Measurements from ENCODE around the gene DUSP5.
A peak's percentile ranks its signal among the peaks of the same experiment; 100 is the strongest.
"Not testable (repeated sequence)": the region's sequence is repeated elsewhere in the genome, so short reads cannot be mapped to it uniquely, and the experiment has no call there.

The DUSP5 gene, protein sequence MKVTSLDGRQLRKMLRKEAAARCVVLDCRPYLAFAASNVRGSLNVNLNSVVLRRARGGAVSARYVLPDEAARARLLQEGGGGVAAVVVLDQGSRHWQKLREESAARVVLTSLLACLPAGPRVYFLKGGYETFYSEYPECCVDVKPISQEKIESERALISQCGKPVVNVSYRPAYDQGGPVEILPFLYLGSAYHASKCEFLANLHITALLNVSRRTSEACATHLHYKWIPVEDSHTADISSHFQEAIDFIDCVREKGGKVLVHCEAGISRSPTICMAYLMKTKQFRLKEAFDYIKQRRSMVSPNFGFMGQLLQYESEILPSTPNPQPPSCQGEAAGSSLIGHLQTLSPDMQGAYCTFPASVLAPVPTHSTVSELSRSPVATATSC

DNA sequence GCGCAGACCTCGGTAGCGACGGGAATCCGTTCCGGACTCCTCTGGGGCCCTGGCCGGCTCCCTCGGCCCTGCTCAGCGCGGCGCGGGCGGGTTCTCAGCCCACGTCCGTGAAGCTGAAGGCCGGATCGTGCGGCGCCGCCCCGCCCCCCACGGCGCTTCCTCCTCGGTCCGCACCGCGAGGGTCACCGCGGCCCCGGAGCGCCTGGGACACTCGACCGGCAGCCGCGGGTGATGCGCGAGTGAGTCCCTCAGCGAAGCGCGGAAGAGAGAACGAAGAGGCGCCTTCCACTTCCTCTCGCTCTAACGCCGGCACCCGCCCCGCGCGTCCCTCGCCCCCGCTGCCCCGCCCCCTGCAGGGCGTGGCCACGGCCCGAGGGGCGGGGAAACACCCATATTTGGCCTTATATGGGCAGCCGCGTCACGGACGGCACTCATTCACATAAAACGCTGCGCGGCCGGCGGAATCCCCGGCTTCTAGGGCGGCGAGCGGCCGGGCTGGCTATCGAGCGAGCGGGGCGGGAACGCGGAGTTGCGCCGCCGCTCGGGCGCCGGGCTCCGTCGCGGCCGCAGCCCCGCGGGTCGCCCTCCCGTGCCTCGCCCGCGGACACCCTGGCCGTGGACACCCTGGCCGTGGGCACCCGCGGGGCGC lies at the start of gene DUSP5:
Gene DUSP5, plus strand, starts transcription at position 470 of the 649 bp plus-strand sequence. CDS start 215 bp downstream, outside the sequence.
- peak; percentile 87 for DNase-seq (ENCODE audit: low spot score)

DNA sequence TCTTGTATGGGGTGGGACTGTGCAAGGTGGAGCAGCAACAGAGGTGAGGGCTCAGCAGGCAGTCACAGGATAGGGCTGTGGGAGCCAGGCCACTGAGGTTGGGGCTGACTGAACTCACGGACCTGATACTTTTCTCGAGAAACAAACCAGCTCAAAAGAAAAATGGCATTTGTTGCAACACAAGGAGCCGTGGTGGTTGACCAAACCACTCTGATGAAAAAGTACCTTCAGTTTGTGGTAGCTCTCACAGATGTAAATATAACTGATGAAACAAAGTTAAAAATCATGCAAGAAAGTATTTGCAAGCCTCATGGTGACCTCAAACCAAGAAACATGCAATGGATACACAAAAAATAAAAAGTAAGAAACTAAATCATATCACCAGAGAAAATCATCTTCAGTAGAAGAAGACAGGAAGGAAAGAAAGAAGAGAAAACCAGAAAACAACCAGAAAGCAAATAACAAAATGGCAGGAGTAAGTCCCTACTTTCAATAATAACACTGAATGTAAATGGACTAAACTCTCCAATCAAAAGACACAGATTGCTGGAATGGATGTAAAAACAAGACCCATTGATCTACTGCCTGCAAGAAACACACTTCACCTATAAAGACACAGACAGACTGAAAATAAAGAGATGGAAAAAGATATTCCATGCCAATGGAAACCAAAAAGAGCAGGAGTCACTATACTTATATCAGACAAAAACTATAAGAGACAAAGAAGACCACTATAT lies 48.9 kb upstream of the DUSP5 start:
- no peak for DNase-seq (ENCODE audit: low spot score)

DNA sequence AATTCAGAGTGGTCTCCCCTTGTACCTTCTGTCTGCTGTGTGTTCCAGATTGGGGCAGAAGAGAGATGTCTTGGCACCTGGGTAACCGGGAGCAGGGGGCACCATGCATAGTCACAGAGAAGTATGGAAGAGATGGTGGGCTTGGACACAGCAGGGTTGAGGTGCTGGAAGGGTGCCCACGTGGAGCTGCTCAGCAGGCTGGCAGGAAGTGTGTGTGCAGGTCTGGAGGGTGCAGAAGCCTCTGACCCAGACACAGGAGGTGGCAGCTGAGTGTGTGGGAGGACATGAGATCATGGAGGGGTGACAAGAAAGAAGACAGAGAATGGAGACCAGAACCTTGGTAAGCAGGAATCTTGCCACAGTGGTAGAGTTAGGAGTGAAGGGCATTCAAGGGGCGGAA lies 42.3 kb upstream of the DUSP5 start:
- DNase-seq (ENCODE audit: low spot score): no peak

DNA sequence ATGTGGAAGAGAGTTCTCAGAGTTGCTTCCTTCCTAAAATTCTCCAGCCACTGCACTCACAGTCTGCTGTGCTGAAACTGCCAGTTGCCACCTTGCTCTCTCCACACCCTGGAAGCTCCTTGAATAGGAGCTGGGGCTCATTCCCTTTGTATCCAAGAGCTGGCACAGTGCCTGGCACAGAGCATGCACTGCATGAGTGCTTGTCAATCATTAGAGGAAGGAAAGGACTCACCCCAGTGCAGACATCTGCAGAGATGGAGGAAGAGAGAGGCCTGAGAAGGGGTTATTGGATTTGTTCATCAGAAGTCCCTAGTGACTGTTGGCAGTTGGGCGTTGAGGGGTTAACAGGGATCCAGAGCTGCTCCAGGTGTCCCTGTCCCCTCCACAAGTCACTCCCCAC lies 41.7 kb upstream of the DUSP5 start:
- no peak for DNase-seq (ENCODE audit: low spot score)

DNA sequence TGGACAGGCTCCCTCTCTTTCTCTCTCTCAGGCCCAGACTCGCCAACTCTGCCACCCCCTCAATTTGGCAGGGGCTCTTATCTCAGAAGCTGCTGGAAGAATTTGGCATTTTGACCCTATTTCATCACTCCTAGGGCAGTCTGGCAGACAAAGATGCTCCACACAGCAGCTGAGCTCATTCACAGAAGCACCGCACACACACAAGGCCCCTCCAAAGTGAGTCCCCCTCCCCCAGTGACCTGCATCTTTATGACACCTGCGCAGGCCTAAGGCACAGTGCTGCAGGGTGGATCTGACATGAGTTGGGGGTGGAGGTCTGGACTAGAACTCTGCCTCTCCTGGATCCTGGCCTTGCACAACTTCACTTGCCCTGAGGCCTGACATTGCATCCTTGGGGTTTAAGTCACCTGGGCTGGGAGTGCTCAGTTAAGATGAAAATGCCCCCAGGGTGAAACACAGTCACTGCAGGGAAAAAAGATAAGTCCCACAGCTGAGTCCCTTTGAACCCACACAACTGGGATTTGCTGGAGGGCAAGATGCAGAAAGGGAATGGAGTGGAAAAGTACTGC lies 41.1 kb upstream of the DUSP5 start:
- DNase-seq (ENCODE audit: low spot score): peak; percentile 42

DNA sequence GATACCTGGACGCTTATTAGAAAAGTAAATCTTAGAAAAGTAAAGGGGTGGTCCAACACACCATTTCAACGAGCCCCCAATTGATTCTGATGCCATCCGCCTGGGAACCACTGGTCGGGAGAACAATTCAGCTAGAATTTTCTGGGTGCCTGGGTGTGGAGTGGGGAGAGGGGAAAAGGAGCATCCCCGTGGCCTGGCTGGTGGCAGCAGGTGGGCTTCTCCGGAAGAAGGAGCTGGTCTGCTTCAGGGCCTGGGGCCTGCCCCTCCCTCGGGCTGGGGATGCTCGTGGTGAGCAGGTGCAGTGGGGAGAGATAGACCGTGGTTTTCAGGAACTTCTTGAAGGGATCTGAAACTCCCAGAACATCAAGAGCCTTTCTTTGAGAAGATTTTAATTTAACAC lies 39.9 kb upstream of the DUSP5 start:
- DNase-seq (ENCODE audit: low spot score): no peak

DNA sequence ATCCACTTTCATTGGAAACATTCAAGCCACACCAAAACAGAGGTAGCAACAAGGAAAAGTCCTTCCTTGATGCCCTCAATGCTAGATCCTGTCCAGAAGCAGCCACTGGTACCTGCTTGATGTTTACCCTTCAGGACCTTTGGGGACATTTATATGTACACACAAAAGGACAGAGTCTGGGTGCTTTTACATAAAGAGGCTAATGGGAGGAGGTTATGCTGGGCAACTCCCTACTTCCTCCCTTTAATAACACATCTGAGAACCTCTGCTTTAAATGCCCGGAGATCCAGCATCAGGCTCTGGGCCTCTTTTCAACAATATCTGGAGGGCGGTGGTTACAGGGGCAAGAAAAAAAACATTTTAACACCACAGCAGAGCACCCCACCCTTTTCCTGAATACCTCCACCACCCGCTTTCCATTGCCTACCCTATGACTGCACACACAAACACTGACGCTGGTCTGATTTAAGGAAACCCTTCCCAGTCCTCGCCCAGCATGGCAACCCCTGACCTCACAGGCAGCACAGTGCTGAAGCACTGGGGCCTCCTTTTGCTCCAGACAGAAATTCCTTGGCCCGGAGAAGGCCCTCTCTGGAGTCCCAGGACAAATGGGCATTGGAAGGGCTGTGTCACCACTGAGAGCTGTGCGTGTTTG lies 39.3 kb upstream of the DUSP5 start:
- no peak for DNase-seq (ENCODE audit: low spot score)

DNA sequence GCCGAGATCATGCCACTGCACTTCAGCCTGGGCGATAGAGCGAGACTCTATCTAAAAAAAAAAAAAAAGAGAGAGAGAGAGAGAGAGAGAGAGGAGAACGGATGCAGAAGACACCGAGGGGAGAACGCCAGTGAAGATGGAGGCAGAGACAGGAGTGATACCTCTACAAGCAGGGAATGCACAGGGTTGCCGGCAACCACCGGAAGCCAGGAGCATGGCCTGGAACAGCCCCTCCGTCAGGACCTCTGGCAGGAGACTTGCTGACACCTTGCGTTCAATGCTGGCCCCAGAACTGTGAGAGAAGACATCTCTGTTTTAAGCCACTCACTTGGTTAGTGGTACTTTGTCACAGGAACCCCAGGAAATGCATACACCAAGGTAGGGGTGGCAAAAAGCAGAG lies 38.1 kb upstream of the DUSP5 start:
- no peak for DNase-seq (ENCODE audit: low spot score)

DNA sequence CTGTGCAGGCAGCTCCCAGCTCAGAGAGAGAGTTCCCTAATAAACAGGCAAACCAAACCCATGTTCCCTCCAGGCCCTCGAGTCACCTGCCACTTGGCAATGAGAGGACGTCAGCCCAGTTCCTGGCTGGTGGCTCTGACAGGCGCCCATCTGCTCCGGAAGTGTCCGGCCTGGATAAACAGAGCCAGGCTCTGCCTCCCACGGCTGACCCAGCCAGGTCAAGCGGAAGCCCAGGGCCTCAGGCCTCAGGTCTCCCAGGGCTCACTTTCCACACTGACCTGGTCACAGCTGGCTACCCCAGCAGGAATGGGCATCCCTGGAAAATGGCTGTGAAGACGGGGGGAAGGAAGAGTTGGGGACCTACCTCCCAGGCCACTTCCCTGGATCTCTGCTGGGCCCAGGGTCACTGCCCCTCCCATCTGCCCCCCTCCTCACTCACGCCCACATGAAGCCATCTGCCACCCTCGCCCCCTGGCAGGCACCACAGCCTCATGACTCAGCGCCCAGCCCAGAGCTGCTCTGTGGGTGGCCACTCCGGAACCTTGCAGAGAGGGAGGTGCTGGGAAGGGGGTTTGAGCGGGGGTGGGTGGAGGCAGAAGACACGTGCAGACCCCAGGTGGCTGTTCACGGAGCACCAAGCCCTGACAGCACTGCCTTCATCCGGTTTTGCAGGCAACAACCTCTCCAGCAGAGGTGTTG lies 37.4 kb upstream of the DUSP5 start:
- no peak for DNase-seq (ENCODE audit: low spot score)

DNA sequence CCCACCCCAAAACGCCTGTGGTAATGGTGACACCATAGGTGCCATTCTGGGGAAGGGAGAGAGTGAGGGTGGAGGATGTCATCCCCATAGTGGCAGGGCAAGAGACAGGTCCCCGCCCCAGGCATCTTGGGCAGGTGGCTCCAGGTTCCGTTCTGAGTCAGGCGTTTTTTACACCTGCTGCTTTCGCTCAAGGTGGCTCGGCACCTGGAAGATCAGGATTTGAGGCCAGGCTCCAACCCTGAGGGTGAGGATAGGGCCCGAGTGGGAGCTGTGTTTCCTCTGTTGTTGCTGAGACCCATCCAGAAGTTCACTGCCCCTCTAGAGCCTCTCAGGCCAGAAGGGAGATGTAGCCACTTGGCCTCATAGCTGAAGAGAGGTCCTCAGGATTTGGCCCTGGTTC lies 36.6 kb upstream of the DUSP5 start:
- no peak for DNase-seq (ENCODE audit: low spot score)

DNA sequence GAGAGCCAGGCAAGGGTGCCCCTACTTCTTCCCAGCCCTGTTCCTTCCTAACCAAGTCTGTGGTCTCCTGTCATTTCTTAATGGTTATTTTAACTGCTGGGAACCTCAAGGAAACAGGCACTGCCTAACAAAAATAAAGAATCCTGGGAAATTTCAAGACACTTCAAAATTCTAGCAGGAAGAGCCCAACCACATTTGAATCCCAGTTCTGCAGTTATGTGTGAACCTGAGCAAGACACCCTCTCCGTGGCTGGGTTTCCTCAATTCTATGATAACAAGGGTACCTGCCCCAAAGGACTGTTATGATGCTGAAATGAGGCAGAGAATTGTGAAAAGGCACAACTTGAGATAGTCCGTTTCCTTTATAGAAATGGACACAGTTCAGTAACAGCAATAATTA lies 36.2 kb upstream of the DUSP5 start:
- no peak for DNase-seq (ENCODE audit: low spot score)

DNA sequence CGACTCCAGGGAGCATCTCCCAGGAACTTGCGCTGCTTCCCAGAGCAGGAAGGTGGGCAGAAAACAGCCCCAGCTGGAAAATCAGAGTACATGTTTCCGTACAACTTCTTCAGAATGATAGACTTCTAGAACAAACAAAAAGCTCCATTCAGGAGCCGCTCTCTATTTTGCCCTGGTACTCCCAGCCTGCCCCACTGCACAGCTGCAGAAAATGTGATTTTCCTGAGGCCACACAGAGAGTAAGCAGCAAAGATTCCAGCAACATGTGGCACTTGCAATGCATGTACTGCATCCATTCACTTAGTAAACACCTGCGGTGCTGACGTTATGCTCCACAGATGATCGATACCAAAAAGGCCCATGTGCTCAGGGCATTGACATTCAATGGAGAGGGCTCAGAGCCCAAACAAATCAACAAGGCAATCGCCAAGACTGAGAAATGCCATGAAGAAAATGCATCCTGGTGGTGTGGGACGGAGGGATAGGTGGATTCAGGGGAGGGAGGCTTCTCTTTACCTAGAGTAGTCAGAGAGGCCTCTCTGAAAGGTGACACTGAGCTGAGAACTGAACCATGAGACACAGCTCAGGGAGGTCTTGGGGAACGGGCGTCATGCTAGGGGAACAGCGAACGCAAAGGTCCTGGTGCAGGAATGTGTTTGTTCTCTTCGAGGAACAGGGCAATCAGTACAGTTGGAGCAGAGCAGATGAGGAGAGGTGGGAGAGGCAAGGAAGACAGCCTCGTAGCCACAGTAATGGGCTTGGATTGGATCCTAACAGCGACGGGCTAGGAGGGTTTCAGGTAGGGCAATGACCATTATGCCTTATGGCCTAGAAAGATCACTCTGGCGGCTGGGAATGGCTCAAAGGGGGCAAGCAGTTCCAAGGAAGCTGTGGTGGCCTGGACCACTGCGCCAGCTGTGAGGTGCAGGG lies 35.3 kb upstream of the DUSP5 start:
- DNase-seq (ENCODE audit: low spot score): no peak

DNA sequence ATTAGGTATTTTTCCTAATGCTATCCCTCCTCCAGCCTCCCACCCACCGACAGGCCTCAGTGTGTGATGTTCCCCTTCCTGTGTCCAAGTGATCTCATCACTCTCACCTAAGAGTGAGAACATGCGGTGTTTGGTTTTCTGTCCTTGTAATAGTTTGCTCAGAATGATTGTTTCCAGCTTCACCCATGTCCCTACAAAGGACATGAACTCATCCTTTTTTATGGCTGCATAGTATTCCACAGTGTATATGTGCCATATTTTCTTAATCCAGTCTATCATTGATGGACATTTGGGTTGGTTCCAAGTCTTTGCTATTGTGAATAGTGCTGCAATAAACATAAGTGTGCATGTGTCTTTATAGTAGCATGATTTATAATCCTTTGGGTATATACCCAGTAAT lies 29.4 kb upstream of the DUSP5 start:
- DNase-seq (ENCODE audit: low spot score): not testable (repeated sequence)

DNA sequence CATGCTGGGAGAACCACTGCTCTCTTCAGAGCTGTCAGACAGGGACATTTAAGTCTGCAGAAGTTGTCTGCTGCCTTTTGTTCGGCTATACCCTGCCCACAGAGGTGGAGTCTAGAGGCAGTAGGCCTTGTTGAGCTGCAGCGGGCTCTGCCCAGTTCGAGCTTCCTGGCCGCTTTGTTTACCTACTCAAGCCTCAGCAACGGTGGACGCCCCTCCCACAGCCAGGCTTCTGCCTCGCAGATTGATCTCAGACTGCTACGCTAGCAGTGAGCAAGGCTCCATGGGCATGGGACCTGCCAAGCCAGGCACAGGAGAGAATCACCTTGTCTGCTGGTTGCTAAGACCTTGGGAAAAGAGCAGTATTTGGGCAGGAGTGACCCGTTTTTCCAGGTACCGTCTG lies 27.2 kb upstream of the DUSP5 start:
- DNase-seq (ENCODE audit: low spot score): not testable (repeated sequence)

DNA sequence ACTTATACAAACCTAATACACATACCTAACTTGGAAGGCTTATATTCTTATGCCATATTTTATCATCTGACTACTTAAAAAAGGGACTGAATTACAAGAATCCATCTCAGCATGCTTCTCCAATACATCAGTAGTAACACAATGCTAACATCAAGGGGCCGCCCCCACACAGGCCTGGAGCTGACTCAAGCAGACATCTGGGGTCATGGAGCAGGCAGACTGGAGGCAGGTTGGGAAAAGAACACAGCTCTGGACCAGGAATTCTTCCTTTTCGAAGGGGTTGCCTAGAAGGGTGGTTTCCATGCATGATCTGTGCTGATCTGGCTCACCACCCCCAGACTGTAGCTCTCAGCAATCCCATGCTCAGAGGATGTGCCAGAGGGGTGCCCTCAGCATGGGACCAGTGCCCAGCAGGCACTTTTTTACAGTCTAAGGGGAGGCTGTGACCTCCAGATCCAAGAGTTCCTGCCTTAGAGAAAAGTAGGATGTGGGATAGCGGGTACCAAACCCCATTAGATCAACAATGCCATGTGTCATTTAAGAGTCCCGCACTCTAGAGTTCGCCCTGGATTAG lies 26.1 kb upstream of the DUSP5 start:
- no peak for DNase-seq (ENCODE audit: low spot score)

DNA sequence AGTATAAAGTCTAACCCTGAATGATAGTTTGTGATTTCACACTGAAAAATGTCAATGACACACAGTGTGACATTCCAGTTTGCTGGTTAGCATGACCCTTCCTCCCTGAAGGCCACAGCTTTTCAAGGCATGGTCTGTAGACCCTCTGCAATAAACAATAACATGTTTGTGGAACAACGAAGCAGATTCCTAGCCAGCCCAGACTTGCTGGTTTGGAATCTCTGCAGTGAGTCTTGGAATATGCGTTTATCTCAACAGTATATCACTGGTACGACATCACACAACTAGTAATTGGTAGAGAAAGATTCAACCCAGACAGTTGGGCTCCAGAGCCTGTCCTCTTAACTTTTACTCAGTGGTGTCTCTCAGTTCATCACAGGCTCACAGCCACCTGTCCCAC lies 23.7 kb upstream of the DUSP5 start:
- DNase-seq (ENCODE audit: low spot score): no peak

DNA sequence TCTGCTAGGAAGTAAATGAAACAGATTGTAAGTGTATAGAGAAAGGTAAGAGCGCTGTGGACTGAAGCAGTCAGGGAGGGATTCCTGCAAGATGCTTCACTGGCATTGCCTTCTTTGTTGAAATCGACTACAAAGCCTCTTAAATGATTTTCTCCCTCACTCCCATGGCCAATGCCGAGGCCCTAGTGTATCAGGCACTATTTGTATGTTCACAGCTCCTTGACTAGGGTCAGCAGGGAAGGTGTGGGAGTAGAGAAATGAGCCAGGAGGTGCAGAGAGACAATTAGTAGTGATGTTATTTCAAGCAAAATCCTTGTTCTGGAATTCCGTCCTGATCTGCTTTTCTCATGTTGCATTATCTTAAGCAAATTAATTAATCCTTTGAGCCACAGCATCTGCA lies 22.9 kb upstream of the DUSP5 start:
- DNase-seq (ENCODE audit: low spot score): no peak

DNA sequence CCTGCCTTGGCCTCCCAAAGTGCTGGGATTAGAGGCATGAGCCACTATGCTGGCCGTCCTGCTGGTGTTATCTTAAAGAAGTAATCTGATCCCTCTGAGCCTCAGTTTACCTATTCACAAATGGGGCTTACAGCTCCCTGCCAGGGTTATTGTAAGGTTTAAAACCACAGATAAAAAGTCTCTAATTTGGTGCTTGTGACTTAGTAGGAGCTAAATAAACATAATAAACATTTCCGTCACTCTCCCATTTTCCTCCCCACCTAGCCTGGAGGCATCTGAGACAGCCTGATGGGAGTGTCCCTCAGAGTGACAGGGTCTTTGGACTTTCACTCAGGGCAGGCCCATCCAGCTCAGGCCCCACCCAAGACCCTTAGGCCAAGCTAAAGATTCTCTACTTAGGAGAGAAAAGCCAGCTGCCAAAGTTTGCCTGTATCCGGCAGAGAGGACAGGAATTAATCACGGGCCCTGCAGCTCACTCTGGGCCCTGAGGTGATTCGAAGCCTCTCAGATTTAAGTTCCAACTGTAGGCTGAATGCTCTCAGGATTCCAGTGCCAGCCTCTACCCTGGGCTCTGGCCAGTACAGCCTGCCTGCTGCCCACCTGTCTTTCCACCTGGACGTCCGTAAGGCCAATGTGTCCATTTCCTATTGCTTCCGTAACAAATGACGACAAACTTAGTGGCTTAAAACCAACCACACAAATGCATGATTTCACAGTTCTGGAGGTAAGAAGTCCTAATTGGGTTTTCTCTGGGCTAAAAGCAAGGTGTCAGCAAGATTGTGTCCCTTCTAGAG lies 21.8 kb upstream of the DUSP5 start:
- DNase-seq (ENCODE audit: low spot score): no peak

DNA sequence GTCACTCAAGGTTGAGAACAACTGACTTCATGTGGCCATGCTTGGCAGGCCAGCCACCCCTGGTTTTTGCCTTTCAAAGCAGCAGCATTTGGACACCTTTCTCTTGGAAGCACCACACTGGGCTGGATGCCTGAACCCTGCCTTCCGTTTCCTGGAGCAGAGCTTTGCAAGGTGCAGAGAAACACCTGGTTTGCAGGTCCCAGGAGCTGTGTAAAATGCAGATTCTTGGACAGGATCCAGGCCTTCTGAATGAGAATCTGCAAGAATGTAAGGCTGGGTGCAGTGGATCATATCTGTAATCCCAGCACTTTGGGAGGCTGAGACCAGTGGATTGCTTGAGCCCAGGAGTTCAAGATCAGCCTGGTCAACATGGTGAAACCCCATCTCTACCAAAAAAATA lies 18.0 kb upstream of the DUSP5 start:
- DNase-seq (ENCODE audit: low spot score): no peak

All from HuH-7.5 (cell line).